Type B pancreatic cell (in vitro differentiated cells): ENCODE data around the gene ANTXR2. TPM values are rescaled to one million over a fixed set of nuclear protein-coding genes. Genes with fewer than 3 reads are reported as not detected.

Experiments
- DNase-seq: peaks from one replicate; pipeline ENCODE4 v3.0.0; 2021; ENCODE audit warnings: mixed read lengths; ENCODE audit not compliant: unreplicated experiment; ENCODE audit errors: extremely low spot score
- H3K27ac Mint-ChIP-seq: 2 replicates; pipeline ENCODE4 v1.8.0; 2021; ENCODE audit warnings: mild to moderate bottlenecking, mixed read lengths
- H3K27me3 Mint-ChIP-seq: 2 replicates; pipeline ENCODE4 v1.8.0; 2021; ENCODE audit warnings: mixed read lengths
- H3K36me3 Mint-ChIP-seq: 2 replicates; pipeline ENCODE4 v1.8.0; 2021; ENCODE audit warnings: mixed read lengths
- H3K4me1 Mint-ChIP-seq: one replicate; pipeline ENCODE4 v1.8.0; 2021; ENCODE audit warnings: mixed read lengths; ENCODE audit not compliant: unreplicated experiment
- H3K4me3 Mint-ChIP-seq: 2 replicates; pipeline ENCODE4 v1.8.0; 2021; ENCODE audit warnings: mild to moderate bottlenecking, mixed read lengths
- H3K9me3 Mint-ChIP-seq: 2 replicates; pipeline ENCODE4 v1.8.0; 2021; ENCODE audit warnings: mixed read lengths
- total RNA-seq: library from RNA; stranded (reverse); gene quantifications from 2 replicates; pipeline ENCODE4 v1.2.1, GENCODE V29; 2021; ENCODE audit warnings: low replicate concordance
- TF ChIP-seq, protein P1 (sequence below): fragments of 200-600 bp; sonication (generic); conservative IDR thresholded peaks from 2 replicates; pipeline ENCODE4 v1.5.0; 2021; ENCODE audit warnings: antibody characterized with exemption, mild to moderate bottlenecking

ANTXR2 gene
- total RNA-seq, 1 donor from 2014 or later, result 30.4 TPM

DNA sequence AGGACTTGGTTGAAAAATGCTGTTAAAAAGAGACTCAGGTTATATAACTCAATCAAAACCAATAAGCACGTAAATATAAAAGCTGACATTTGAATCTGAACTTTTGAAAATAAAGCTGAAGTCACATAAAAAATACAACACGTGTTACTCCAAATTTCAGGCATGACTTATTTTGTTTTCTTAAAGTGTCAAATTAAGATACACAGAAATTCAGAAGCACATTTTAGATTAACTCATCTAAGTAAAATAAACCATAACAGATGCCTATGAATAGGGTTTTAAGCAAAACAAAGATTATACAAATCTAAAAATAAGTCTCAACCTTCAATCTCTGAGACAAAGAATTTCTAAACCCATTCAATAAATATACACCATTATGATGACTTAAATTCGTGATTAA, 124.8 kb downstream of the ANTXR2 start:
- no peak for DNase-seq
- Mint-ChIP-seq H3K27ac (no peak overlapping the region), H3K4me3 (no peak overlapping the region), H3K4me1 (peaks cover 7% of the 10 kb centered on the region), H3K9me3 (no peaks in the 10 kb centered on the region), H3K36me3 (peaks cover 4% of the 10 kb centered on the region), H3K27me3 (no peaks in the 10 kb centered on the region)
- TF ChIP-seq, protein P1, sequence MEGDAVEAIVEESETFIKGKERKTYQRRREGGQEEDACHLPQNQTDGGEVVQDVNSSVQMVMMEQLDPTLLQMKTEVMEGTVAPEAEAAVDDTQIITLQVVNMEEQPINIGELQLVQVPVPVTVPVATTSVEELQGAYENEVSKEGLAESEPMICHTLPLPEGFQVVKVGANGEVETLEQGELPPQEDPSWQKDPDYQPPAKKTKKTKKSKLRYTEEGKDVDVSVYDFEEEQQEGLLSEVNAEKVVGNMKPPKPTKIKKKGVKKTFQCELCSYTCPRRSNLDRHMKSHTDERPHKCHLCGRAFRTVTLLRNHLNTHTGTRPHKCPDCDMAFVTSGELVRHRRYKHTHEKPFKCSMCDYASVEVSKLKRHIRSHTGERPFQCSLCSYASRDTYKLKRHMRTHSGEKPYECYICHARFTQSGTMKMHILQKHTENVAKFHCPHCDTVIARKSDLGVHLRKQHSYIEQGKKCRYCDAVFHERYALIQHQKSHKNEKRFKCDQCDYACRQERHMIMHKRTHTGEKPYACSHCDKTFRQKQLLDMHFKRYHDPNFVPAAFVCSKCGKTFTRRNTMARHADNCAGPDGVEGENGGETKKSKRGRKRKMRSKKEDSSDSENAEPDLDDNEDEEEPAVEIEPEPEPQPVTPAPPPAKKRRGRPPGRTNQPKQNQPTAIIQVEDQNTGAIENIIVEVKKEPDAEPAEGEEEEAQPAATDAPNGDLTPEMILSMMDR, result no peak

DNA sequence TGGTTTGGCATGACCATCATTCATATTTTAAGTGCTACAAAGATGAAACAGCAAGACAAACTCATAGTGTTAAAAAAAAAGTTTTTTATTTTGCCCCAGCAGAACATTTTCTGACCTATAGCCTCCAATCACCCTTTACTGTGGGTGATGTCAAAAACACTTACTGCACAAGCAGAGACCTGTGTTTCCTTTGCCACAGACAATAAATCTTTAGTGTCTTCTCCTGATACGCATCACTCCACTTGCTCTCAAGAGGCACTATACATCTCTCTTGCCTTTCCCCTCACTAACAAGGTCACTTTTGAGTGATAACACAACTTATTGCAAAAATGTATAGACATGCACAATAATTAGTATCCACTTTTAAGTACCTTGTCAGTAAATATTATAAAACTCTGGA, 125.6 kb downstream of the ANTXR2 start:
- H3K27ac Mint-ChIP-seq, result no peak overlapping the region
- TF ChIP-seq, protein P1, result no peak
- H3K9me3 Mint-ChIP-seq, result no peaks in the 10 kb centered on the region
- peaks cover 4% of the 10 kb centered on the region for H3K36me3 Mint-ChIP-seq
- H3K27me3 Mint-ChIP-seq, result no peaks in the 10 kb centered on the region
- H3K4me1 Mint-ChIP-seq, result peaks cover 7% of the 10 kb centered on the region
- no peak overlapping the region for H3K4me3 Mint-ChIP-seq
- DNase-seq, result no peak

GRCh38 chr4:79935274-79935673, 137.8 kb downstream of the ANTXR2 start:
- Mint-ChIP-seq H3K4me1 (peaks cover 8% of the 10 kb centered on the region), H3K27me3 (no peaks in the 10 kb centered on the region), H3K36me3 (peaks cover 3% of the 10 kb centered on the region), H3K9me3 (no peaks in the 10 kb centered on the region), H3K27ac (no peak overlapping the region), H3K4me3 (no peak overlapping the region)
- no peak for DNase-seq
- TF ChIP-seq, protein P1, result no peak

DNA sequence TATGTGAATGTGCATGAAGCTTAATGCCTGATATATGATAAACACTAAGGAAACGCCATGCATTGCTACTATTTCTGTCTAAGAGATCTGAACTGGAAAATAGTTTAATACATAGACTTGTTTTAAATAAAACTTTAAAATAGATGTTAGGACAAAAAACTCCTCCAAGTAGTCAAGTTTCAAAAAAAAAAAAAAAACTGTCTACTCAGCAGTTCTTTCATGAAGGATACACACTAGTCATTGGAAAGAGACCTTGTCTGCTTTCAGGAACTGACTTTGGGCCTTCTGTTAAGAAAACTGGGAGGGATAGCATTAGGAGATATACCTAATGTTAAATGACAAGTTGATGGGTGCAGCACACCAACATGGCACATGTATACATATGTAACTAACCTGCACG, 138.4 kb downstream of the ANTXR2 start:
- peaks cover 8% of the 10 kb centered on the region for H3K4me1 Mint-ChIP-seq
- TF ChIP-seq, protein P1, result no peak
- no peak overlapping the region for H3K4me3 Mint-ChIP-seq
- no peak for DNase-seq
- H3K9me3 Mint-ChIP-seq, result no peaks in the 10 kb centered on the region
- H3K27ac Mint-ChIP-seq, result no peak overlapping the region
- H3K36me3 Mint-ChIP-seq, result peaks cover 3% of the 10 kb centered on the region
- no peaks in the 10 kb centered on the region for H3K27me3 Mint-ChIP-seq

GRCh38 chr4:79927931-79928330, 145.1 kb downstream of the ANTXR2 start:
- TF ChIP-seq, protein P1, result no peak
- H3K36me3 Mint-ChIP-seq, result no peaks in the 10 kb centered on the region
- no peaks in the 10 kb centered on the region for H3K4me1 Mint-ChIP-seq
- no peaks in the 10 kb centered on the region for H3K9me3 Mint-ChIP-seq
- H3K27ac Mint-ChIP-seq, result no peak overlapping the region
- no peak for DNase-seq
- H3K27me3 Mint-ChIP-seq, result no peaks in the 10 kb centered on the region
- no peak overlapping the region for H3K4me3 Mint-ChIP-seq

GRCh38 chr4:79923281-79923680, 149.7 kb downstream of the ANTXR2 start:
- Mint-ChIP-seq H3K36me3 (no peaks in the 10 kb centered on the region), H3K27ac (no peak overlapping the region), H3K4me3 (no peak overlapping the region), H3K27me3 (no peaks in the 10 kb centered on the region), H3K9me3 (no peaks in the 10 kb centered on the region), H3K4me1 (no peaks in the 10 kb centered on the region)
- TF ChIP-seq, protein P1, result no peak
- no peak for DNase-seq
